ENCODE measurements around the gene CDKN1C.

CDKN1C gene

GRCh38 chr11:2846470-2846869 is 39.1 kb downstream of the CDKN1C start:
- DNase-seq (ENCODE audit: low spot score): no peak

GRCh38 chr11:2846056-2846455 is 39.5 kb downstream of the CDKN1C start:
- DNase-seq (ENCODE audit: low spot score): no peak

- no peak for DNase-seq (ENCODE audit: low spot score)
These were observed 40.6 kb downstream of the CDKN1C start for GRCh38 chr11:2844996-2845395.

GRCh38 chr11:2844116-2844842 is 41.3 kb downstream of the CDKN1C start:
- DNase-seq (ENCODE audit: low spot score): no peak

- DNase-seq (ENCODE audit: low spot score): no peak
These were observed 42.0 kb downstream of the CDKN1C start for GRCh38 chr11:2843551-2843950.

- no peak for DNase-seq (ENCODE audit: low spot score)
These were observed 42.7 kb downstream of the CDKN1C start for GRCh38 chr11:2842876-2843275.

- DNase-seq (ENCODE audit: low spot score): no peak
These were observed 44.0 kb downstream of the CDKN1C start for GRCh38 chr11:2841411-2842190.

GRCh38 chr11:2839395-2839943 is 46.1 kb downstream of the CDKN1C start:
- no peak for DNase-seq (ENCODE audit: low spot score)

- DNase-seq (ENCODE audit: low spot score): no peak
These were observed 46.8 kb downstream of the CDKN1C start for GRCh38 chr11:2838676-2839294.

GRCh38 chr11:2838091-2838490 is 47.5 kb downstream of the CDKN1C start:
- DNase-seq (ENCODE audit: low spot score): no peak

GRCh38 chr11:2837651-2838050 is 47.9 kb downstream of the CDKN1C start:
- DNase-seq (ENCODE audit: low spot score): no peak

- DNase-seq (ENCODE audit: low spot score): no peak
These were observed 48.4 kb downstream of the CDKN1C start for GRCh38 chr11:2837096-2837601.

GRCh38 chr11:2836315-2837095 is 49.1 kb downstream of the CDKN1C start:
- DNase-seq (ENCODE audit: low spot score): no peak

GRCh38 chr11:2835751-2836150 is 49.8 kb downstream of the CDKN1C start:
- no peak for DNase-seq (ENCODE audit: low spot score)

GRCh38 chr11:2835296-2835695 is 50.3 kb downstream of the CDKN1C start:
- no peak for DNase-seq (ENCODE audit: low spot score)

GRCh38 chr11:2834503-2835273 is 50.9 kb downstream of the CDKN1C start:
- DNase-seq (ENCODE audit: low spot score): no peak

GRCh38 chr11:2833716-2834502 is 51.7 kb downstream of the CDKN1C start:
- DNase-seq (ENCODE audit: low spot score): no peak

Data from CD4-positive, alpha-beta T cell treated with Interleukin-2 at 100 ng/mL for 4 hours (primary cell).